ENCODE measurements around the gene CHAT. TPM values are rescaled to one million over a fixed set of nuclear protein-coding genes. Genes with fewer than 3 reads are reported as not detected.

CHAT gene
- total RNA-seq, 1 experiment from 2014 or later: not detected

DNA sequence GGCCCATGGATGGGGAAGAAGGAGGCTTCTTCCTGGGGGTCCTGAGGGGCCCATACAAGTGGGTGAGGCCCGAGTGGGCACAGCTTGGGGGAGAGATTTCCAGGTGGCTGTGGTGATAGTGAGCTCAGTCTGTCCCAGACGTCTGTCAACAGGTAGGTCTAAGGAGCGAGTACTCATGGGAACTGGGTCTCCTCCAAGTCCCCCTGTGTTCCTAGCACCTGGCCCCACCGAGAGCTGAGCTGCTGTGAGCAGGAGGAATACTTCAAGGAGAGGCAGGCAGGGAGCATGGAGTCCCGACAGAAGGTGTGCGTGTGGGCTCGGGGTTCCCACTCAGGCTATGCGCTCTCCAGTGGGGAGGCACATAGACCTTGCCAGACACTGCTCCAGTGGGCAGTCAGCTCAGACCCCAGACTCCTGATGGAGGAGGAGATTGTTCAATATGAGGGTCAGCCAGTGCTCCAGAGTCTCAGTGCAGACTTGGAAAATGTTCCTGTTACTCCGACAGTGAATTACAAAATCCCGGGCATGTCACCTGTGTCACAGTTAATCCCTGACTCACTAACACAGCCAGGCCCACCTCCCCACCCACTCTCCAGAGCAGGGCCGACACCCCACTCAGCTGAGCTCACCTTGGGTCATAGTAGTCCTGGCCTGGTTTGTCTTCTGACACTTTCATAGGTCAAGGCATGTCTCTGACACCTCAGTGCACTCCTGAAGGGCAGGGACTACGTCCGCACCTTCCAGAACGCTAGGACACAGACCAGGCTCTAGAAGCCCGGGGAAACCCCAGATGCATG lies 37.4 kb downstream of the CHAT start:
- ChIA-PET CTCF (no interaction called here), POLR2A (no interaction called here)
- BruUV-seq (replicated peaks): no TSS peak
- no peak overlapping the region for H3K27ac ChIP-seq (ENCODE audit: low read length)
- no peaks in the 10 kb centered on the region for H3K9me3 ChIP-seq (ENCODE audit: control insufficient read depth, insufficient read depth, low read depth, low read length)
- in situ Hi-C loops (cut with HindIII; ENCODE audit: low pct_unique_long_range_greater_than_20kb, low sequenced_read_pairs) (no loop called here), intact Hi-C loops (cut with micrococcal nuclease; ENCODE audit: unreplicated experiment) (no loop called here)
- H3K36me3 ChIP-seq (ENCODE audit: control insufficient read depth, insufficient read depth, low read length): no peaks in the 10 kb centered on the region
- DNase-seq (ENCODE audit: low read depth, low spot score): no peak
- no peak overlapping the region for H3K4me3 ChIP-seq (ENCODE audit: low read depth in 2 of 2, low read length in 2 of 2)
- peaks cover 7% of the 10 kb centered on the region; the same call in 1 of the 2 replicates for H3K27me3 ChIP-seq (ENCODE audit: control insufficient read depth, insufficient read depth, low read length)
- no peak for TF ChIP-seq SIN3A (IDR thresholded peaks at IDR 0.05; ENCODE audit: borderline replicate concordance, insufficient read depth, low read depth, low read length)
- no peak for ATAC-seq
- no peaks in the 10 kb centered on the region for H3K4me1 ChIP-seq (ENCODE audit: control insufficient read depth, insufficient read depth, low read length)

DNA sequence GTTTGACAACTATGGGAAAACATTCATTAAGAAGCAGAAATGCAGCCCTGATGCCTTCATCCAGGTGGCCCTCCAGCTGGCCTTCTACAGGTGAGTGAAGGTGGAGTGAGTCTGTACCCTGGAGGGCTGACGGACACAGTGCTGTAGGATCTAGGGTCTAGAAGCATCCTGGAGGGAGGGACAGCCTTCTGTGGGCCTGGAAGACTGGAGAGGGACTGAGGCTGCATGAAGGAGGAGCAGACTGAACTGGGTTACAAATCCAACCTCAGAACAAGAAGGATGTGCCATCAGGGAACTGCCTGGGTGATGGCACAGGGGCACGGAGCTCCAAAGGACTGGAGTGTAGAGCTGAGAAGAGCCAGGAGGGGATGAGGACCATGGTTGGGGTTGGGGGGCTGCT lies 38.1 kb downstream of the CHAT start:
- Histone ChIP-seq H3K27me3 (ENCODE audit: control insufficient read depth, insufficient read depth, low read length) (peaks cover 7% of the 10 kb centered on the region; the same call in 1 of the 2 replicates), H3K36me3 (ENCODE audit: control insufficient read depth, insufficient read depth, low read length) (no peaks in the 10 kb centered on the region), H3K27ac (ENCODE audit: low read length) (no peak overlapping the region), H3K4me3 (ENCODE audit: low read depth in 2 of 2, low read length in 2 of 2) (no peak overlapping the region), H3K9me3 (ENCODE audit: control insufficient read depth, insufficient read depth, low read depth, low read length) (no peaks in the 10 kb centered on the region), H3K4me1 (ENCODE audit: control insufficient read depth, insufficient read depth, low read length) (no peaks in the 10 kb centered on the region)
- ATAC-seq (no peak), DNase-seq (ENCODE audit: low read depth, low spot score) (no peak)
- POLR2A ChIA-PET: no interaction called here
- intact Hi-C loops (cut with micrococcal nuclease; ENCODE audit: unreplicated experiment) (no loop called here), in situ Hi-C loops (cut with HindIII; ENCODE audit: low pct_unique_long_range_greater_than_20kb, low sequenced_read_pairs) (no loop called here)
- no peak for TF ChIP-seq SIN3A (IDR thresholded peaks at IDR 0.05; ENCODE audit: borderline replicate concordance, insufficient read depth, low read depth, low read length)
- TF ChIP-seq, protein P1, sequence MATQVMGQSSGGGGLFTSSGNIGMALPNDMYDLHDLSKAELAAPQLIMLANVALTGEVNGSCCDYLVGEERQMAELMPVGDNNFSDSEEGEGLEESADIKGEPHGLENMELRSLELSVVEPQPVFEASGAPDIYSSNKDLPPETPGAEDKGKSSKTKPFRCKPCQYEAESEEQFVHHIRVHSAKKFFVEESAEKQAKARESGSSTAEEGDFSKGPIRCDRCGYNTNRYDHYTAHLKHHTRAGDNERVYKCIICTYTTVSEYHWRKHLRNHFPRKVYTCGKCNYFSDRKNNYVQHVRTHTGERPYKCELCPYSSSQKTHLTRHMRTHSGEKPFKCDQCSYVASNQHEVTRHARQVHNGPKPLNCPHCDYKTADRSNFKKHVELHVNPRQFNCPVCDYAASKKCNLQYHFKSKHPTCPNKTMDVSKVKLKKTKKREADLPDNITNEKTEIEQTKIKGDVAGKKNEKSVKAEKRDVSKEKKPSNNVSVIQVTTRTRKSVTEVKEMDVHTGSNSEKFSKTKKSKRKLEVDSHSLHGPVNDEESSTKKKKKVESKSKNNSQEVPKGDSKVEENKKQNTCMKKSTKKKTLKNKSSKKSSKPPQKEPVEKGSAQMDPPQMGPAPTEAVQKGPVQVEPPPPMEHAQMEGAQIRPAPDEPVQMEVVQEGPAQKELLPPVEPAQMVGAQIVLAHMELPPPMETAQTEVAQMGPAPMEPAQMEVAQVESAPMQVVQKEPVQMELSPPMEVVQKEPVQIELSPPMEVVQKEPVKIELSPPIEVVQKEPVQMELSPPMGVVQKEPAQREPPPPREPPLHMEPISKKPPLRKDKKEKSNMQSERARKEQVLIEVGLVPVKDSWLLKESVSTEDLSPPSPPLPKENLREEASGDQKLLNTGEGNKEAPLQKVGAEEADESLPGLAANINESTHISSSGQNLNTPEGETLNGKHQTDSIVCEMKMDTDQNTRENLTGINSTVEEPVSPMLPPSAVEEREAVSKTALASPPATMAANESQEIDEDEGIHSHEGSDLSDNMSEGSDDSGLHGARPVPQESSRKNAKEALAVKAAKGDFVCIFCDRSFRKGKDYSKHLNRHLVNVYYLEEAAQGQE (IDR thresholded peaks at IDR 0.05; ENCODE audit: insufficient read depth in 1 of 2, low read depth in 2 of 2, low read length in 1 of 2): no peak
- TF ChIP-seq, protein P2, sequence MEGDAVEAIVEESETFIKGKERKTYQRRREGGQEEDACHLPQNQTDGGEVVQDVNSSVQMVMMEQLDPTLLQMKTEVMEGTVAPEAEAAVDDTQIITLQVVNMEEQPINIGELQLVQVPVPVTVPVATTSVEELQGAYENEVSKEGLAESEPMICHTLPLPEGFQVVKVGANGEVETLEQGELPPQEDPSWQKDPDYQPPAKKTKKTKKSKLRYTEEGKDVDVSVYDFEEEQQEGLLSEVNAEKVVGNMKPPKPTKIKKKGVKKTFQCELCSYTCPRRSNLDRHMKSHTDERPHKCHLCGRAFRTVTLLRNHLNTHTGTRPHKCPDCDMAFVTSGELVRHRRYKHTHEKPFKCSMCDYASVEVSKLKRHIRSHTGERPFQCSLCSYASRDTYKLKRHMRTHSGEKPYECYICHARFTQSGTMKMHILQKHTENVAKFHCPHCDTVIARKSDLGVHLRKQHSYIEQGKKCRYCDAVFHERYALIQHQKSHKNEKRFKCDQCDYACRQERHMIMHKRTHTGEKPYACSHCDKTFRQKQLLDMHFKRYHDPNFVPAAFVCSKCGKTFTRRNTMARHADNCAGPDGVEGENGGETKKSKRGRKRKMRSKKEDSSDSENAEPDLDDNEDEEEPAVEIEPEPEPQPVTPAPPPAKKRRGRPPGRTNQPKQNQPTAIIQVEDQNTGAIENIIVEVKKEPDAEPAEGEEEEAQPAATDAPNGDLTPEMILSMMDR (IDR thresholded peaks at IDR 0.05): no peak
- TF ChIP-seq POLR2AphosphoS5 (IDR thresholded peaks at IDR 0.05; ENCODE audit: low read depth, low read length): no peak
- no peak for TF ChIP-seq TCF7L2 (IDR thresholded peaks at IDR 0.05; ENCODE audit: low read depth, low read length)
- CTCF ChIA-PET: no interaction called here
- BruUV-seq (replicated peaks): no TSS peak

Measured in Panc1 (cell line).